DOHH2 (cell line): ENCODE measurements around the gene CRTAP.

ENCODE experiments used
- CTCF ChIP-seq: fragments of 200-600 bp; sonication (generic); IDR thresholded peaks from one replicate; pipeline ENCODE4 v1.5.1; 2014; ENCODE audit warnings: antibody characterized with exemption, mild to moderate bottlenecking, low read depth, low read length; ENCODE audit not compliant: poor library complexity, severe bottlenecking
- EZH2phosphoT487 ChIP-seq: fragments of 200-600 bp; sonication (generic); IDR thresholded peaks from 2 replicates; pipeline ENCODE4 v1.6.1; 2017; ENCODE audit warnings: borderline replicate concordance, mild to moderate bottlenecking, antibody characterized with exemption, low read length, moderate library complexity, mixed read lengths

- TF ChIP-seq CTCF (no peak), EZH2phosphoT487 (no peak)
Observed at GRCh38 chr3:33166095-33166494, 52.3 kb downstream of the CRTAP start.
